Neural crest cell (in vitro differentiated cells): ENCODE results near the gene ERC2. TPM values are rescaled to one million over a fixed set of nuclear protein-coding genes. Genes with fewer than 3 reads are reported as not detected.

Experiments used
- DNase-seq: peaks from one replicate; pipeline ENCODE4 v3.0.0; 2021; ENCODE audit warnings: low read depth, mixed read lengths, low spot score
- H3K27ac Mint-ChIP-seq: one replicate; pipeline ENCODE4 v1.8.0; 2021; ENCODE audit warnings: mild to moderate bottlenecking, mixed read lengths; ENCODE audit not compliant: unreplicated experiment
- H3K27me3 Mint-ChIP-seq: 2 replicates; pipeline ENCODE4 v1.8.0; 2021; ENCODE audit warnings: low read depth, mild to moderate bottlenecking, mixed read lengths
- H3K36me3 Mint-ChIP-seq: 2 replicates; pipeline ENCODE4 v1.8.0; 2021; ENCODE audit warnings: low read depth, mild to moderate bottlenecking, mixed read lengths
- H3K4me1 Mint-ChIP-seq: 2 replicates; pipeline ENCODE4 v1.8.0; 2021; ENCODE audit warnings: mixed read lengths
- H3K4me3 Mint-ChIP-seq: one replicate; pipeline ENCODE4 v1.8.0; 2021; ENCODE audit warnings: mild to moderate bottlenecking, mixed read lengths
- H3K9me3 Mint-ChIP-seq: 2 replicates; pipeline ENCODE4 v1.8.0; 2021; ENCODE audit warnings: mixed read lengths
- total RNA-seq: library from RNA; stranded (reverse); gene quantifications from 2 replicates; pipeline ENCODE4 v1.2.1, GENCODE V29; 2021
- TF ChIP-seq, protein P1 (sequence below): fragments of 200-600 bp; sonication (generic); conservative IDR thresholded peaks from 2 replicates; pipeline ENCODE4 v1.5.0; 2021; ENCODE audit warnings: antibody characterized with exemption, mild to moderate bottlenecking

Gene ERC2
- total RNA-seq, 1 donor from 2014 or later = 13.5 TPM

- Mint-ChIP-seq H3K4me1 (peaks cover 14% of the 10 kb centered on the region), H3K4me3 (no peak overlapping the region), H3K27ac (no peak overlapping the region), H3K36me3 (no peaks in the 10 kb centered on the region), H3K9me3 (peaks cover 3% of the 10 kb centered on the region), H3K27me3 (no peaks in the 10 kb centered on the region)
- DNase-seq = no peak
- TF ChIP-seq, protein P1, sequence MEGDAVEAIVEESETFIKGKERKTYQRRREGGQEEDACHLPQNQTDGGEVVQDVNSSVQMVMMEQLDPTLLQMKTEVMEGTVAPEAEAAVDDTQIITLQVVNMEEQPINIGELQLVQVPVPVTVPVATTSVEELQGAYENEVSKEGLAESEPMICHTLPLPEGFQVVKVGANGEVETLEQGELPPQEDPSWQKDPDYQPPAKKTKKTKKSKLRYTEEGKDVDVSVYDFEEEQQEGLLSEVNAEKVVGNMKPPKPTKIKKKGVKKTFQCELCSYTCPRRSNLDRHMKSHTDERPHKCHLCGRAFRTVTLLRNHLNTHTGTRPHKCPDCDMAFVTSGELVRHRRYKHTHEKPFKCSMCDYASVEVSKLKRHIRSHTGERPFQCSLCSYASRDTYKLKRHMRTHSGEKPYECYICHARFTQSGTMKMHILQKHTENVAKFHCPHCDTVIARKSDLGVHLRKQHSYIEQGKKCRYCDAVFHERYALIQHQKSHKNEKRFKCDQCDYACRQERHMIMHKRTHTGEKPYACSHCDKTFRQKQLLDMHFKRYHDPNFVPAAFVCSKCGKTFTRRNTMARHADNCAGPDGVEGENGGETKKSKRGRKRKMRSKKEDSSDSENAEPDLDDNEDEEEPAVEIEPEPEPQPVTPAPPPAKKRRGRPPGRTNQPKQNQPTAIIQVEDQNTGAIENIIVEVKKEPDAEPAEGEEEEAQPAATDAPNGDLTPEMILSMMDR = no peak
Measured at GRCh38 chr3:55875113-55875512, 593.2 kb downstream of the ERC2 start.

DNA sequence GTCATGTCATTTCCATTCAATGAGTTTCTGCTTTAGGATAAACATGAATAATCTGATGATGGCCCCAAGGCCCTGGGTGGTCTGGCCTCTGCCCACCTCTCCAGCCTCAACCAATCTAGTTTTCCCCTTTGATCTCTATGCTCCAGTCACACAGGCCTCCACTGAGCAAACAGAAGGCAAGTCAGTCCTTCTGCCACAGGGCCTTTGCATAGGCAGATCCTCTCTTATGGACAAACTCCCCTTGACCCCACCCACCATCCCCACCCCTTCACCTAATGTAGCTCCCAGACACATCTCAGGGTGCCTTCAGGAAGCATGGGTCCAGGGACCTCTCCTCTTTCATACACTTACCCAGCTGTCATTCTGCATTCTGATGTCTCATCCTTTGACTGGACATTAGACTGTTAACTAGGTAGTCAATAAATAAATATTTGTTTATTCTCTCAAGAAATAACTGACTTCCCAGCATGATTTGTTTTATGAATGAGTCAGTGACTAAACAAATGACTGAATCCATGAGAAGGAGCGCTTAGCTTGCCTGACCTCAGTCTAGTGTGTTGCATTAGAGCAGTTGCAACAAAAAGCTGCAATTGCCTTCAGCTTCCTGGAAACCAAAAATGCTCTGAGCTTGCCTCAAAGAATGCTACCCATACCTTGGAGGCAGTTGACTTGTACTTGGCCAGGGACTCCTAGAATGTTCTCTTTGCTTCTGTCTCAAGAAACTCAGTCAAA lies 594.6 kb downstream of the ERC2 start:
- H3K27ac Mint-ChIP-seq = no peak overlapping the region
- TF ChIP-seq, protein P1 = no peak
- DNase-seq = no peak
- H3K4me3 Mint-ChIP-seq = no peak overlapping the region
- H3K4me1 Mint-ChIP-seq = peaks cover 5% of the 10 kb centered on the region
- peaks cover 4% of the 10 kb centered on the region for H3K36me3 Mint-ChIP-seq
- no peaks in the 10 kb centered on the region for H3K27me3 Mint-ChIP-seq
- peaks cover 3% of the 10 kb centered on the region for H3K9me3 Mint-ChIP-seq

- TF ChIP-seq, protein P1 = no peak
- peaks cover 9% of the 10 kb centered on the region for H3K4me1 Mint-ChIP-seq
- DNase-seq = no peak
- H3K4me3 Mint-ChIP-seq = no peak overlapping the region
- H3K36me3 Mint-ChIP-seq = peaks cover 4% of the 10 kb centered on the region
- no peaks in the 10 kb centered on the region for H3K27me3 Mint-ChIP-seq
- no peak overlapping the region for H3K27ac Mint-ChIP-seq
- peaks cover 3% of the 10 kb centered on the region for H3K9me3 Mint-ChIP-seq
Measured at GRCh38 chr3:55870594-55870993, 597.7 kb downstream of the ERC2 start.

- peak; percentile 4 for DNase-seq
- H3K27ac Mint-ChIP-seq = no peak overlapping the region
- no peak overlapping the region for H3K4me3 Mint-ChIP-seq
- TF ChIP-seq, protein P1 = no peak
- peaks cover 4% of the 10 kb centered on the region for H3K36me3 Mint-ChIP-seq
- peaks cover 3% of the 10 kb centered on the region for H3K9me3 Mint-ChIP-seq
- no peaks in the 10 kb centered on the region for H3K27me3 Mint-ChIP-seq
- peaks cover 7% of the 10 kb centered on the region for H3K4me1 Mint-ChIP-seq
Measured at GRCh38 chr3:55868347-55868746, 599.9 kb downstream of the ERC2 start.

DNA sequence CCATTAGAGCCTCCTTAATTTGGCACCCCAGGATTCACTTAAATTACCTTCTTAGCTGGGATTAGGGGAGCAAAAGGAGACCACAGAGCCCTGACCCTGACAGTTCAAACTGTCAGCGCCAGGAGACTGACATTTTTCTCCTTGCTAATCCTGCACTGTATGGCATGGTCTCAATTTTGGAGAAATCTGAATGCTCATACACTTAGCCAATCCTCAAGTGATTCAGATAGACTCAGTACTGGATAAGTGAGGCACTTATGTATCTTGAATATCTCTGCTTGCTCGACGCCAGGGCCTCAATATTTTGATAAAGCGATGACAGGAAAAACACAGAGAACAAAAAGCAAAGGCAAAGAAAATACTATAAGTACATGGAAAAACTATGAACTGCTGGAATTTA lies 605.2 kb downstream of the ERC2 start:
- Mint-ChIP-seq H3K27me3 (no peaks in the 10 kb centered on the region), H3K4me1 (peaks cover 26% of the 10 kb centered on the region), H3K36me3 (no peaks in the 10 kb centered on the region), H3K4me3 (no peak overlapping the region), H3K9me3 (peaks cover 3% of the 10 kb centered on the region), H3K27ac (no peak overlapping the region)
- DNase-seq = no peak
- TF ChIP-seq, protein P1 = no peak
